HepG2 (cell line): Measurements from ENCODE around the gene TDRD10. TPM values are rescaled to one million over a fixed set of nuclear protein-coding genes. Genes with fewer than 3 reads are reported as not detected.

ENCODE experiments used
- ATAC-seq: fragments of 200-7000 bp; cut with Tn5 transposase; 3 replicates; pipeline ENCODE4 v1.9.1; 2020; ENCODE audit warnings: mild to moderate bottlenecking, moderate library complexity
- BruUV-seq: library from RNA; stranded (reverse); fragments of 400-500 nt; replicated peaks from 2 replicates; lab custom pipeline; 2021; lab: Mats Ljungman, UMichigan
- CTCF ChIA-PET: fragments of 300-600 bp; formaldehyde crosslinking; extraction: SDS; loops from one replicate; lab custom pipeline; 2021; ENCODE audit warnings: low total read pairs, inconsistent platforms, low intra/inter-chr PET ratio; lab: Yijun Ruan, JAX
- POLR2A ChIA-PET: fragments of 350-600 bp; sonication (Branson Sonifier 250); formaldehyde crosslinking; loops from one replicate; lab custom pipeline; 2020; ENCODE audit warnings: antibody characterized with exemption, inconsistent platforms; lab: Yijun Ruan, JAX
- DNase-seq: peaks from one replicate; pipeline ENCODE4 v3.0.0-alpha.2; 2015; ENCODE audit warnings: low spot score
- FAIRE-seq: peaks from 3 replicates; lab custom pipeline; 2011; peaks lifted over from hg19 to GRCh38; lab: Jason Lieb, UNC
- H2AFZ ChIP-seq: one replicate; pipeline ENCODE4 v1.6.1; 2011; ENCODE audit warnings: low read length, inconsistent platforms
- H3K27ac ChIP-seq: fragments of 300-600 bp; 3 replicates; pipeline ENCODE4 v1.8.0; 2011; ENCODE audit warnings: mixed run types, mild to moderate bottlenecking, mixed read lengths, low read length, inconsistent platforms; ENCODE audit not compliant: insufficient read depth; ENCODE audit errors: extremely low read length
- H3K27me3 ChIP-seq, 2 experiments: fragments of 200-600 bp in 1 of 2; 2 replicates in 1 of 2; 3 replicates in 1 of 2; pipeline versions ENCODE4 v1.6.0 to v1.8.0; 2011; ENCODE audit warnings: low read length in 2 of 2, mild to moderate bottlenecking in 2 of 2, moderate library complexity in 2 of 2, inconsistent platforms in 1 of 2; ENCODE audit not compliant: insufficient read depth in 2 of 2, control insufficient read depth in 1 of 2
- H3K36me3 ChIP-seq, 2 experiments: fragments of 200-600 bp in 1 of 2; replicated peaks in 1 of 2; 2 replicates in 1 of 2; 3 replicates in 1 of 2; pipeline versions ENCODE4 v1.5.1 to v1.8.0; 2011; ENCODE audit warnings: low read length in 2 of 2, inconsistent platforms in 1 of 2; ENCODE audit not compliant: insufficient read depth in 2 of 2, control insufficient read depth in 1 of 2
- H3K4me1 ChIP-seq: 2 replicates; pipeline ENCODE4 v1.5.1; 2012; ENCODE audit warnings: low read length, inconsistent platforms; ENCODE audit not compliant: insufficient read depth
- H3K4me2 ChIP-seq: 2 replicates; pipeline ENCODE4 v1.6.0; 2011; ENCODE audit warnings: low read depth, low read length, inconsistent platforms
- H3K4me3 ChIP-seq, 3 experiments: fragments of 200-600 bp in 1 of 3; sonication (generic), shearing (Covaris generic) in 1 of 3; replicated peaks in 1 of 3; 2 replicates each; pipeline ENCODE4 v1.5.1; 2011 to 2016; ENCODE audit warnings: low read length in 3 of 3, inconsistent platforms in 2 of 3, low read depth in 2 of 3, mild to moderate bottlenecking in 2 of 3, control low read depth in 1 of 3, mixed read lengths in 1 of 3; ENCODE audit not compliant: insufficient read depth in 1 of 3
- H3K79me2 ChIP-seq: one replicate; pipeline ENCODE4 v1.6.1; 2011; ENCODE audit warnings: low read length, inconsistent platforms; ENCODE audit not compliant: insufficient read depth
- H3K9ac ChIP-seq: 2 replicates; pipeline ENCODE4 v1.6.0; 2011; ENCODE audit warnings: mild to moderate bottlenecking, low read depth, low read length, inconsistent platforms; ENCODE audit not compliant: insufficient read depth
- H3K9me3 ChIP-seq: 2 replicates; pipeline ENCODE4 v1.5.1; 2012; ENCODE audit warnings: mild to moderate bottlenecking, low read length
- H4K20me1 ChIP-seq: 2 replicates; pipeline ENCODE4 v1.6.0; 2011; ENCODE audit warnings: inconsistent platforms, mild to moderate bottlenecking, low read length, moderate library complexity; ENCODE audit not compliant: insufficient read depth
- AGO2 ChIP-seq: fragments of 200-400 bp; formaldehyde crosslinking; optimal IDR thresholded peaks from 2 replicates; pipeline ENCODE3; 2017; ENCODE audit warnings: mild to moderate bottlenecking, low read depth, low read length, moderate library complexity
- ARHGAP35 ChIP-seq: sonication (generic); formaldehyde crosslinking; IDR thresholded peaks from 2 replicates; pipeline ENCODE4 v1.9.0; 2022; ENCODE audit warnings: mild to moderate bottlenecking, inconsistent platforms, moderate library complexity, missing genetic modification reagents, borderline replicate concordance
- ELF1 ChIP-seq: sonication (generic); formaldehyde crosslinking; IDR thresholded peaks from 2 replicates; pipeline ENCODE4 v1.4.0; 2020; ENCODE audit warnings: missing genetic modification reagents
- ONECUT2 ChIP-seq: sonication (generic); formaldehyde crosslinking; IDR thresholded peaks from 2 replicates; pipeline ENCODE4 v1.4.0; 2020; ENCODE audit warnings: missing genetic modification reagents
- PHF5A ChIP-seq: IDR thresholded peaks from one replicate; pipeline ENCODE4 v1.6.1; 2018; ENCODE audit warnings: low read depth, missing genetic modification reagents; ENCODE audit not compliant: unreplicated experiment
- RXRB ChIP-seq: IDR thresholded peaks from 2 replicates; pipeline ENCODE4 v1.6.1; 2016; ENCODE audit warnings: borderline replicate concordance, missing genetic modification reagents, missing compliant biosample characterization
- TGIF2 ChIP-seq: IDR thresholded peaks from 2 replicates; pipeline ENCODE4 v1.6.1; 2016; ENCODE audit warnings: control low read depth, missing compliant biosample characterization
- ZNF460 ChIP-seq: sonication (generic); formaldehyde crosslinking; IDR thresholded peaks from 2 replicates; pipeline ENCODE4 v1.5.1; 2020; ENCODE audit warnings: missing genetic modification reagents, mild to moderate bottlenecking, borderline replicate concordance
- ZNF607 ChIP-seq: sonication (generic); formaldehyde crosslinking; IDR thresholded peaks from 2 replicates; pipeline ENCODE4 v1.5.1; 2020; ENCODE audit warnings: missing genetic modification reagents, mild to moderate bottlenecking, borderline replicate concordance
- ZNF652 ChIP-seq: IDR thresholded peaks from 2 replicates; pipeline ENCODE4 v1.6.1; 2016; ENCODE audit warnings: low read depth, borderline replicate concordance
- WGBS: methylation state at CpG from one replicate; pipeline ENCODE4 v1.1.6; 2017; ENCODE audit warnings: low lambda C conversion rate; 5-methylcytosine and 5-hydroxymethylcytosine counted together
- in situ Hi-C: cut with HindIII; loops from 2 replicates; pipeline ENCODE4 v1.10.0; 2017; ENCODE audit warnings: low pct_unique_long_range_greater_than_20kb; ENCODE audit not compliant: extremely low pct_ligation_motif_present
- intact Hi-C: fragments of 100-400 bp; cut with micrococcal nuclease; formaldehyde crosslinking; loops from one replicate; pipeline ENCODE4 v1.10.0; 2022; ENCODE audit not compliant: unreplicated experiment
- polyA plus RNA-seq, 8 experiments: library from polyadenylated mRNA; depleted of rRNA in 3 of 8; stranded (reverse) in 7 of 8; unstranded in 1 of 8; fragments of >200 nt; fragmentation: Illumina TruSeq in 4 of 8; extraction: Trizol in 4 of 8; gene quantifications; 2 replicates each; pipeline versions ENCODE4 v1.2.1 to v1.2.3, GENCODE V29; 2011 to 2016; ENCODE audit warnings: low read depth in 4 of 8, missing spikeins in 1 of 8, mixed read lengths in 1 of 8; ENCODE audit not compliant: insufficient read depth in 1 of 8
- total RNA-seq, 5 experiments: library from RNA; depleted of rRNA; stranded (reverse); fragments of >200 nt; fragmentation: Illumina TruSeq; extraction: Trizol; gene quantifications; 2 replicates each; pipeline ENCODE4 v1.2.3, GENCODE V29; 2016; ENCODE audit warnings: low read depth in 1 of 5
- TF ChIP-seq, protein P1 (sequence below): sonication (generic); formaldehyde crosslinking; IDR thresholded peaks from 2 replicates; pipeline ENCODE4 v1.4.0; 2020; ENCODE audit warnings: mild to moderate bottlenecking, missing genetic modification reagents
- TF ChIP-seq, protein P2 (sequence below): sonication (generic); formaldehyde crosslinking; IDR thresholded peaks from 2 replicates; pipeline ENCODE4 v1.4.0; 2020; ENCODE audit warnings: mild to moderate bottlenecking, missing genetic modification reagents
- TF ChIP-seq, protein P3 (sequence below): sonication (generic); formaldehyde crosslinking; IDR thresholded peaks from 2 replicates; pipeline ENCODE4 v1.4.0; 2020; ENCODE audit warnings: missing genetic modification reagents

TDRD10 gene
- total and polyA plus RNA-seq, 2 of the 13 experiments (the other 11 are each of a cell fraction or from before 2014, with no cell fraction given), result not detected

DNA sequence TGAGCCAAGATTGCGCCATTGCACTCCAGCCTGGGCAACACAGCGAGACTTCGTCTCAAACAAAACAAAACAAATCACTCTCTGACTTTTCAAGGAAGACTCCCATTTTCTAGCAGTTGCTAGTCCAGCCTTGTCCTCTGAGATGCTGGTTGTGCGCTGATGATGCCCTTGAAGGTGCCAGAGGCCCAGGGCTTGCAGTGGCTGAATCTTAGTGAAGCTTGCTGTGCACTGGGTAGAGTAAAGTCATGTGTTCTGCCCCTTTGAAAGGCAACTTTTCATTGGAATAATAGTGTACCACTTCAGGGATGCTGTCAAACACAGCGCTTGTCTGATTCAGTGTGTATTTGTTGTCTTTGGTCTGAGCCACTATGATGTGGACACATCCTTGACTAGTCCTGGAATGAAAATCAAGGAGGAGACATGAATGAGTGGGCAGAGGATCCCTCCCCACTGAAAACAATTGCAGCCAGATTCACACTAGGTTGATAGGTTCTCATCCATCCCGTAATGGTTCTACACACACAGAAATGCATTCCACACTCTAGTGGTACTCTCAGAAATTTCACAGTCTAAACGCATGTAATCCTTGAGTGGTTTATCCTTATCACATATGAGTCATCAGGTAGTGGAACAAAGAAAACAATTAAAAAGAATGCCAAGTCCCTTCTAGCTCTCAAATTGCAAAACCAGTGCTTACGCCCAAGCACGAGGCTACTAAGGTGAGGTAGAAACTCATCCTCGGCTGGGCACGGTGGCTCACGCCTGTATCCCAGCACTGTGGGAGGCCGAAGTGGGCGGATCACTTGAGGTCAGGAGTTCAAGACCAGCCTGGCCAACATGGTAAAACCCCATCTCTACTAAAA is 17.8 kb upstream of the TDRD10 start:
- H3K4me1 ChIP-seq, result peaks cover 10% of the 10 kb centered on the region
- WGBS, result 39% methylated on average over 14 of the region's 14 CpGs
- H3K9ac ChIP-seq, result no peak overlapping the region
- H4K20me1 ChIP-seq, result no peaks in the 10 kb centered on the region
- ChIA-PET POLR2A (no interaction called here), CTCF (no interaction called here)
- peaks cover 0 to 6% of the 10 kb centered on the region in 2 experiments; a peak in 3 of 5 replicates for H3K27me3 ChIP-seq
- H3K79me2 ChIP-seq, result no peaks in the 10 kb centered on the region
- no peak overlapping the region for H3K4me2 ChIP-seq
- no peak overlapping the region for H3K4me3 ChIP-seq
- no peak overlapping the region for H2AFZ ChIP-seq
- ATAC-seq (no peak), DNase-seq (no peak), FAIRE-seq (no peak)
- H3K36me3 ChIP-seq, result no peaks in the 10 kb centered on the region
- BruUV-seq, result no TSS peak
- in situ Hi-C loops (no loop called here), intact Hi-C loops (no loop called here)
- H3K27ac ChIP-seq, result no peak overlapping the region
- TF ChIP-seq ELF1 (CRISPR knock-in tag) (no peak), PHF5A (no peak), ZNF607 (CRISPR knock-in tag) (no peak), ZNF652 (CRISPR knock-in tag) (no peak), TGIF2 (CRISPR knock-in tag) (no peak), ZNF460 (CRISPR knock-in tag) (no peak), ONECUT2 (CRISPR knock-in tag) (no peak), AGO2 (no peak), RXRB (CRISPR knock-in tag) (no peak), ARHGAP35 (CRISPR knock-in tag) (no peak)
- TF ChIP-seq, protein P1, sequence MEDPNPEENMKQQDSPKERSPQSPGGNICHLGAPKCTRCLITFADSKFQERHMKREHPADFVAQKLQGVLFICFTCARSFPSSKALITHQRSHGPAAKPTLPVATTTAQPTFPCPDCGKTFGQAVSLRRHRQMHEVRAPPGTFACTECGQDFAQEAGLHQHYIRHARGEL (CRISPR knock-in tag), result no peak
- TF ChIP-seq, protein P2, sequence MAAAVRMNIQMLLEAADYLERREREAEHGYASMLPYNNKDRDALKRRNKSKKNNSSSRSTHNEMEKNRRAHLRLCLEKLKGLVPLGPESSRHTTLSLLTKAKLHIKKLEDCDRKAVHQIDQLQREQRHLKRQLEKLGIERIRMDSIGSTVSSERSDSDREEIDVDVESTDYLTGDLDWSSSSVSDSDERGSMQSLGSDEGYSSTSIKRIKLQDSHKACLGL (CRISPR knock-in tag), result no peak
- TF ChIP-seq, protein P3, sequence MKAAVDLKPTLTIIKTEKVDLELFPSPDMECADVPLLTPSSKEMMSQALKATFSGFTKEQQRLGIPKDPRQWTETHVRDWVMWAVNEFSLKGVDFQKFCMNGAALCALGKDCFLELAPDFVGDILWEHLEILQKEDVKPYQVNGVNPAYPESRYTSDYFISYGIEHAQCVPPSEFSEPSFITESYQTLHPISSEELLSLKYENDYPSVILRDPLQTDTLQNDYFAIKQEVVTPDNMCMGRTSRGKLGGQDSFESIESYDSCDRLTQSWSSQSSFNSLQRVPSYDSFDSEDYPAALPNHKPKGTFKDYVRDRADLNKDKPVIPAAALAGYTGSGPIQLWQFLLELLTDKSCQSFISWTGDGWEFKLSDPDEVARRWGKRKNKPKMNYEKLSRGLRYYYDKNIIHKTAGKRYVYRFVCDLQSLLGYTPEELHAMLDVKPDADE (CRISPR knock-in tag), result no peak
- H3K9me3 ChIP-seq, result no peaks in the 10 kb centered on the region
